ENCODE results near the gene UBAC2. TPM values are rescaled to one million over a fixed set of nuclear protein-coding genes. Genes with fewer than 3 reads are reported as not detected.

UBAC2 gene
- total and polyA plus RNA-seq, 5 donors from 2014 or later, result 62.8 to 122 (median 101) TPM

GRCh38 chr13:99327126-99327525 is 126.5 kb downstream of the UBAC2 start:
- H3K27me3 Mint-ChIP-seq, result no peaks in the 10 kb centered on the region
- no peak overlapping the region for H3K4me3 Mint-ChIP-seq
- Histone ChIP-seq H3K27me3 (ENCODE audit: control insufficient read depth, insufficient read depth, low read length) (no peaks in the 10 kb centered on the region), H3K27ac (ENCODE audit: insufficient read depth, low read length, poor library complexity, severe bottlenecking) (no peak overlapping the region), H3K4me1 (ENCODE audit: control insufficient read depth, insufficient read depth, low read length, poor library complexity, severe bottlenecking) (peaks cover 28% of the 10 kb centered on the region), H3K9me3 (ENCODE audit: control insufficient read depth in 2 of 2, low read length in 2 of 2) (no peaks in the 10 kb centered on the region), H3K4me3 (ENCODE audit: low read depth, low read length) (no peak overlapping the region), H3K36me3 (ENCODE audit: control insufficient read depth, insufficient read depth, low read length) (peaks cover 27% of the 10 kb centered on the region)
- H3K9me3 Mint-ChIP-seq, result no peaks in the 10 kb centered on the region
- peak overlapping the region in 1 of 3 donors; percentile 70 for H3K27ac Mint-ChIP-seq
- ATAC-seq (ENCODE audit: low read depth in 2 of 2), result no peak
- DNase-seq, result no peak
- peaks cover 47% of the 10 kb centered on the region for H3K36me3 Mint-ChIP-seq
- H3K4me1 Mint-ChIP-seq, result peaks cover 49 to 58% (median 55%) of the 10 kb centered on the region in 4 donors

GRCh38 chr13:99327761-99328160 is 127.1 kb downstream of the UBAC2 start:
- Histone ChIP-seq H3K4me1 (ENCODE audit: control insufficient read depth, insufficient read depth, low read length, poor library complexity, severe bottlenecking) (peaks cover 21% of the 10 kb centered on the region), H3K27me3 (ENCODE audit: control insufficient read depth, insufficient read depth, low read length) (no peaks in the 10 kb centered on the region), H3K36me3 (ENCODE audit: control insufficient read depth, insufficient read depth, low read length) (peaks cover 27% of the 10 kb centered on the region), H3K27ac (ENCODE audit: insufficient read depth, low read length, poor library complexity, severe bottlenecking) (no peak overlapping the region), H3K9me3 (ENCODE audit: control insufficient read depth in 2 of 2, low read length in 2 of 2) (no peaks in the 10 kb centered on the region), H3K4me3 (ENCODE audit: low read depth, low read length) (no peak overlapping the region)
- no peaks in the 10 kb centered on the region for H3K27me3 Mint-ChIP-seq
- no peak overlapping the region for H3K4me3 Mint-ChIP-seq
- H3K9me3 Mint-ChIP-seq, result no peaks in the 10 kb centered on the region
- no peak overlapping the region for H3K27ac Mint-ChIP-seq
- H3K4me1 Mint-ChIP-seq, result peaks cover 48 to 57% (median 51%) of the 10 kb centered on the region in 4 donors
- H3K36me3 Mint-ChIP-seq, result peaks cover 51% of the 10 kb centered on the region
- ATAC-seq (ENCODE audit: low read depth in 2 of 2), result no peak
- DNase-seq, result no peak

- H3K4me1 Mint-ChIP-seq, result peaks cover 36 to 45% (median 43%) of the 10 kb centered on the region in 4 donors
- DNase-seq, result no peak
- no peak overlapping the region for H3K27ac Mint-ChIP-seq
Measured at GRCh38 chr13:99329477-99329876, 128.8 kb downstream of the UBAC2 start.

GRCh38 chr13:99330942-99331341 is 130.3 kb downstream of the UBAC2 start:
- H3K27me3 Mint-ChIP-seq, result no peaks in the 10 kb centered on the region
- H3K4me3 ChIP-seq (ENCODE audit: low read depth, low read length), result no peak overlapping the region
- H3K27ac ChIP-seq (ENCODE audit: insufficient read depth, low read length, poor library complexity, severe bottlenecking), result no peak overlapping the region
- peaks cover 9% of the 10 kb centered on the region for H3K4me1 ChIP-seq (ENCODE audit: control insufficient read depth, insufficient read depth, low read length, poor library complexity, severe bottlenecking)
- H3K9me3 ChIP-seq (ENCODE audit: control insufficient read depth in 2 of 2, low read length in 2 of 2), result no peaks in the 10 kb centered on the region
- no peaks in the 10 kb centered on the region for H3K9me3 Mint-ChIP-seq
- H3K27ac Mint-ChIP-seq, result no peak overlapping the region
- ATAC-seq (ENCODE audit: low read depth in 2 of 2) (no peak), DNase-seq (no peak)
- peaks cover 18% of the 10 kb centered on the region for H3K36me3 ChIP-seq (ENCODE audit: control insufficient read depth, insufficient read depth, low read length)
- no peak overlapping the region for H3K4me3 Mint-ChIP-seq
- H3K4me1 Mint-ChIP-seq, result peaks cover 26 to 47% (median 43%) of the 10 kb centered on the region in 4 donors
- peaks cover 49% of the 10 kb centered on the region for H3K36me3 Mint-ChIP-seq
- H3K27me3 ChIP-seq (ENCODE audit: control insufficient read depth, insufficient read depth, low read length), result no peaks in the 10 kb centered on the region

More at GRCh38 chr13:99329477-99329876, 128.8 kb downstream of the UBAC2 start:
- H3K36me3 ChIP-seq (ENCODE audit: control insufficient read depth, insufficient read depth, low read length), result peaks cover 25% of the 10 kb centered on the region
- no peaks in the 10 kb centered on the region for H3K9me3 ChIP-seq (ENCODE audit: control insufficient read depth in 2 of 2, low read length in 2 of 2)
- Mint-ChIP-seq H3K4me3 (no peak overlapping the region), H3K9me3 (no peaks in the 10 kb centered on the region), H3K36me3 (peaks cover 52% of the 10 kb centered on the region), H3K27me3 (no peaks in the 10 kb centered on the region)
- H3K27me3 ChIP-seq (ENCODE audit: control insufficient read depth, insufficient read depth, low read length), result no peaks in the 10 kb centered on the region
- no peak overlapping the region for H3K4me3 ChIP-seq (ENCODE audit: low read depth, low read length)
- no peak overlapping the region for H3K27ac ChIP-seq (ENCODE audit: insufficient read depth, low read length, poor library complexity, severe bottlenecking)
- ATAC-seq (ENCODE audit: low read depth in 2 of 2), result no peak
- peaks cover 11% of the 10 kb centered on the region for H3K4me1 ChIP-seq (ENCODE audit: control insufficient read depth, insufficient read depth, low read length, poor library complexity, severe bottlenecking)

GRCh38 chr13:99331881-99332293 is 131.2 kb downstream of the UBAC2 start:
- Mint-ChIP-seq H3K36me3 (peaks cover 58% of the 10 kb centered on the region), H3K27ac (no peak overlapping the region), H3K27me3 (no peaks in the 10 kb centered on the region), H3K4me1 (peaks cover 17 to 51% (median 43%) of the 10 kb centered on the region in 4 donors), H3K9me3 (no peaks in the 10 kb centered on the region), H3K4me3 (no peak overlapping the region)
- ATAC-seq (ENCODE audit: low read depth in 2 of 2) (no peak), DNase-seq (no peak)
- H3K9me3 ChIP-seq (ENCODE audit: control insufficient read depth in 2 of 2, low read length in 2 of 2), result no peaks in the 10 kb centered on the region
- peaks cover 16% of the 10 kb centered on the region for H3K36me3 ChIP-seq (ENCODE audit: control insufficient read depth, insufficient read depth, low read length)
- H3K4me3 ChIP-seq (ENCODE audit: low read depth, low read length), result no peak overlapping the region
- no peaks in the 10 kb centered on the region for H3K4me1 ChIP-seq (ENCODE audit: control insufficient read depth, insufficient read depth, low read length, poor library complexity, severe bottlenecking)
- H3K27me3 ChIP-seq (ENCODE audit: control insufficient read depth, insufficient read depth, low read length), result no peaks in the 10 kb centered on the region
- no peak overlapping the region for H3K27ac ChIP-seq (ENCODE audit: insufficient read depth, low read length, poor library complexity, severe bottlenecking)

GRCh38 chr13:99332456-99332855 is 131.8 kb downstream of the UBAC2 start:
- H3K9me3 Mint-ChIP-seq, result no peaks in the 10 kb centered on the region
- H3K36me3 Mint-ChIP-seq, result peaks cover 56% of the 10 kb centered on the region
- no peak overlapping the region for H3K4me3 ChIP-seq (ENCODE audit: low read depth, low read length)
- no peaks in the 10 kb centered on the region for H3K27me3 Mint-ChIP-seq
- DNase-seq, result no peak
- no peak overlapping the region for H3K4me3 Mint-ChIP-seq
- no peak overlapping the region for H3K27ac ChIP-seq (ENCODE audit: insufficient read depth, low read length, poor library complexity, severe bottlenecking)
- H3K9me3 ChIP-seq (ENCODE audit: control insufficient read depth in 2 of 2, low read length in 2 of 2), result no peaks in the 10 kb centered on the region
- no peak for ATAC-seq (ENCODE audit: low read depth in 2 of 2)
- peaks cover 16% of the 10 kb centered on the region for H3K36me3 ChIP-seq (ENCODE audit: control insufficient read depth, insufficient read depth, low read length)
- H3K27me3 ChIP-seq (ENCODE audit: control insufficient read depth, insufficient read depth, low read length), result no peaks in the 10 kb centered on the region
- no peaks in the 10 kb centered on the region for H3K4me1 ChIP-seq (ENCODE audit: control insufficient read depth, insufficient read depth, low read length, poor library complexity, severe bottlenecking)
- H3K4me1 Mint-ChIP-seq, result peaks cover 12 to 45% (median 41%) of the 10 kb centered on the region in 4 donors
- peak overlapping the region in 1 of 3 donors; percentile 60 for H3K27ac Mint-ChIP-seq

- H3K36me3 Mint-ChIP-seq, result peaks cover 61% of the 10 kb centered on the region
- Histone ChIP-seq H3K27ac (ENCODE audit: insufficient read depth, low read length, poor library complexity, severe bottlenecking) (no peak overlapping the region), H3K4me1 (ENCODE audit: control insufficient read depth, insufficient read depth, low read length, poor library complexity, severe bottlenecking) (peaks cover 3% of the 10 kb centered on the region), H3K27me3 (ENCODE audit: control insufficient read depth, insufficient read depth, low read length) (no peaks in the 10 kb centered on the region), H3K9me3 (ENCODE audit: control insufficient read depth in 2 of 2, low read length in 2 of 2) (no peaks in the 10 kb centered on the region), H3K36me3 (ENCODE audit: control insufficient read depth, insufficient read depth, low read length) (peaks cover 10% of the 10 kb centered on the region), H3K4me3 (ENCODE audit: low read depth, low read length) (no peak overlapping the region)
- H3K9me3 Mint-ChIP-seq, result no peaks in the 10 kb centered on the region
- H3K27ac Mint-ChIP-seq, result peak overlapping the region in 1 of 3 donors; percentile 9
- peaks cover 21 to 53% (median 50%) of the 10 kb centered on the region in 4 donors for H3K4me1 Mint-ChIP-seq
- H3K4me3 Mint-ChIP-seq, result no peak overlapping the region
- DNase-seq (no peak), ATAC-seq (ENCODE audit: low read depth in 2 of 2) (no peak)
- no peaks in the 10 kb centered on the region for H3K27me3 Mint-ChIP-seq
Measured at GRCh38 chr13:99334221-99334620, 133.6 kb downstream of the UBAC2 start.

- Mint-ChIP-seq H3K4me1 (peaks cover 30 to 56% (median 49%) of the 10 kb centered on the region in 4 donors), H3K27me3 (no peaks in the 10 kb centered on the region), H3K4me3 (peak overlapping the region in 1 of 4 donors; percentile 4), H3K9me3 (no peaks in the 10 kb centered on the region), H3K27ac (peak overlapping the region in 2 of 3 donors; percentile 69 to 82), H3K36me3 (peaks cover 54% of the 10 kb centered on the region)
- DNase-seq, result no peak
- no peaks in the 10 kb centered on the region for H3K27me3 ChIP-seq (ENCODE audit: control insufficient read depth, insufficient read depth, low read length)
- H3K4me3 ChIP-seq (ENCODE audit: low read depth, low read length), result no peak overlapping the region
- H3K9me3 ChIP-seq (ENCODE audit: control insufficient read depth in 2 of 2, low read length in 2 of 2), result no peaks in the 10 kb centered on the region
- no peak overlapping the region for H3K27ac ChIP-seq (ENCODE audit: insufficient read depth, low read length, poor library complexity, severe bottlenecking)
- peaks cover 5% of the 10 kb centered on the region for H3K36me3 ChIP-seq (ENCODE audit: control insufficient read depth, insufficient read depth, low read length)
- peaks cover 10% of the 10 kb centered on the region for H3K4me1 ChIP-seq (ENCODE audit: control insufficient read depth, insufficient read depth, low read length, poor library complexity, severe bottlenecking)
- ATAC-seq (ENCODE audit: low read depth in 2 of 2), result no peak
Measured at GRCh38 chr13:99335087-99335486, 134.4 kb downstream of the UBAC2 start.
